ENCODE measurements around the gene GRK5. TPM values are rescaled to one million over a fixed set of nuclear protein-coding genes. Genes with fewer than 3 reads are reported as not detected.

GRK5 gene
- total RNA-seq, 1 experiment from 2014 or later: 2.3 TPM

- peaks cover 26% of the 10 kb centered on the region for H3K4me1 Mint-ChIP-seq
- ATAC-seq (no peak), DNase-seq (ENCODE audit: low spot score) (no peak)
- no peak overlapping the region for H3K4me3 Mint-ChIP-seq
- no peak for TF ChIP-seq ZNF423 (CRISPR knock-in tag; IDR thresholded peaks at IDR 0.05)
- TF ChIP-seq SP1 (CRISPR knock-in tag; conservative IDR thresholded peaks at IDR 0.05): no peak
- TF ChIP-seq, protein P1, sequence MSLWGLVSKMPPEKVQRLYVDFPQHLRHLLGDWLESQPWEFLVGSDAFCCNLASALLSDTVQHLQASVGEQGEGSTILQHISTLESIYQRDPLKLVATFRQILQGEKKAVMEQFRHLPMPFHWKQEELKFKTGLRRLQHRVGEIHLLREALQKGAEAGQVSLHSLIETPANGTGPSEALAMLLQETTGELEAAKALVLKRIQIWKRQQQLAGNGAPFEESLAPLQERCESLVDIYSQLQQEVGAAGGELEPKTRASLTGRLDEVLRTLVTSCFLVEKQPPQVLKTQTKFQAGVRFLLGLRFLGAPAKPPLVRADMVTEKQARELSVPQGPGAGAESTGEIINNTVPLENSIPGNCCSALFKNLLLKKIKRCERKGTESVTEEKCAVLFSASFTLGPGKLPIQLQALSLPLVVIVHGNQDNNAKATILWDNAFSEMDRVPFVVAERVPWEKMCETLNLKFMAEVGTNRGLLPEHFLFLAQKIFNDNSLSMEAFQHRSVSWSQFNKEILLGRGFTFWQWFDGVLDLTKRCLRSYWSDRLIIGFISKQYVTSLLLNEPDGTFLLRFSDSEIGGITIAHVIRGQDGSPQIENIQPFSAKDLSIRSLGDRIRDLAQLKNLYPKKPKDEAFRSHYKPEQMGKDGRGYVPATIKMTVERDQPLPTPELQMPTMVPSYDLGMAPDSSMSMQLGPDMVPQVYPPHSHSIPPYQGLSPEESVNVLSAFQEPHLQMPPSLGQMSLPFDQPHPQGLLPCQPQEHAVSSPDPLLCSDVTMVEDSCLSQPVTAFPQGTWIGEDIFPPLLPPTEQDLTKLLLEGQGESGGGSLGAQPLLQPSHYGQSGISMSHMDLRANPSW (CRISPR knock-in tag; conservative IDR thresholded peaks at IDR 0.05; ENCODE audit: low read depth): no peak
- TF ChIP-seq ATF3 (CRISPR knock-in tag; conservative IDR thresholded peaks at IDR 0.05): no peak
- TF ChIP-seq, protein P2, sequence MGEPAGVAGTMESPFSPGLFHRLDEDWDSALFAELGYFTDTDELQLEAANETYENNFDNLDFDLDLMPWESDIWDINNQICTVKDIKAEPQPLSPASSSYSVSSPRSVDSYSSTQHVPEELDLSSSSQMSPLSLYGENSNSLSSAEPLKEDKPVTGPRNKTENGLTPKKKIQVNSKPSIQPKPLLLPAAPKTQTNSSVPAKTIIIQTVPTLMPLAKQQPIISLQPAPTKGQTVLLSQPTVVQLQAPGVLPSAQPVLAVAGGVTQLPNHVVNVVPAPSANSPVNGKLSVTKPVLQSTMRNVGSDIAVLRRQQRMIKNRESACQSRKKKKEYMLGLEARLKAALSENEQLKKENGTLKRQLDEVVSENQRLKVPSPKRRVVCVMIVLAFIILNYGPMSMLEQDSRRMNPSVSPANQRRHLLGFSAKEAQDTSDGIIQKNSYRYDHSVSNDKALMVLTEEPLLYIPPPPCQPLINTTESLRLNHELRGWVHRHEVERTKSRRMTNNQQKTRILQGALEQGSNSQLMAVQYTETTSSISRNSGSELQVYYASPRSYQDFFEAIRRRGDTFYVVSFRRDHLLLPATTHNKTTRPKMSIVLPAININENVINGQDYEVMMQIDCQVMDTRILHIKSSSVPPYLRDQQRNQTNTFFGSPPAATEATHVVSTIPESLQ (CRISPR knock-in tag; IDR thresholded peaks at IDR 0.05): no peak
- no peak for TF ChIP-seq CREB1 (CRISPR knock-in tag; IDR thresholded peaks at IDR 0.05)
- no peak for TF ChIP-seq PRDM15 (CRISPR knock-in tag; IDR thresholded peaks at IDR 0.05)
- TF ChIP-seq SMAD3 (CRISPR knock-in tag; IDR thresholded peaks at IDR 0.05; ENCODE audit: borderline replicate concordance): no peak
- no peak overlapping the region for H3K27ac Mint-ChIP-seq
- POLR2A ChIA-PET: no interaction called here
- H3K27me3 Mint-ChIP-seq (ENCODE audit: low read depth): no peaks in the 10 kb centered on the region
- H3K36me3 Mint-ChIP-seq: no peaks in the 10 kb centered on the region
- CTCF ChIA-PET: no interaction called here
- H3K9me3 Mint-ChIP-seq: no peaks in the 10 kb centered on the region
Measured at GRCh38 chr10:119219871-119220270, 12.5 kb downstream of the GRK5 start.

- CTCF ChIA-PET: interaction anchor here (0.7 to 2.7 kb wide), 4 partner anchors 14 to 224 kb away, joined by 3 to 21 read pairs (median 4); partner anchors contain the start of gene GRK5
- TF ChIP-seq SMAD3 (CRISPR knock-in tag; IDR thresholded peaks at IDR 0.05; ENCODE audit: borderline replicate concordance) (no peak), TCF7 (CRISPR knock-in tag; IDR thresholded peaks at IDR 0.05; ENCODE audit: low read depth) (no peak), PREB (CRISPR knock-in tag; IDR thresholded peaks at IDR 0.05; ENCODE audit: borderline replicate concordance) (no peak), GABPB1 (CRISPR knock-in tag; IDR thresholded peaks at IDR 0.05) (no peak), SMAD4 (CRISPR knock-in tag; IDR thresholded peaks at IDR 0.05) (no peak), ZNF512 (CRISPR knock-in tag; IDR thresholded peaks at IDR 0.05; ENCODE audit: borderline replicate concordance) (no peak), CTCF (IDR thresholded peaks at IDR 0.05) (no peak), OVOL2 (CRISPR knock-in tag; IDR thresholded peaks at IDR 0.05; ENCODE audit: borderline replicate concordance) (no peak), ZNF317 (CRISPR knock-in tag; IDR thresholded peaks at IDR 0.05; ENCODE audit: borderline replicate concordance, low read depth) (no peak), KAT7 (CRISPR knock-in tag; IDR thresholded peaks at IDR 0.05; ENCODE audit: borderline replicate concordance) (no peak), TEAD4 (CRISPR knock-in tag; IDR thresholded peaks at IDR 0.05) (no peak)
- TF ChIP-seq, protein P3, sequence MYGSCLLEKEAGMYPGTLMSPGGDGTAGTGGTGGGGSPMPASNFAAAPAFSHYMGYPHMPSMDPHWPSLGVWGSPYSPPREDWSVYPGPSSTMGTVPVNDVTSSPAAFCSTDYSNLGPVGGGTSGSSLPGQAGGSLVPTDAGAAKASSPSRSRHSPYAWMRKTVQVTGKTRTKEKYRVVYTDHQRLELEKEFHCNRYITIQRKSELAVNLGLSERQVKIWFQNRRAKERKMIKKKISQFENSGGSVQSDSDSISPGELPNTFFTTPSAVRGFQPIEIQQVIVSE (CRISPR knock-in tag; IDR thresholded peaks at IDR 0.05; ENCODE audit: borderline replicate concordance): no peak
Measured at GRCh38 chr10:119221201-119221600, 13.8 kb downstream of the GRK5 start.

More at GRCh38 chr10:119221201-119221600, 13.8 kb downstream of the GRK5 start:
- no peak overlapping the region for H3K27ac Mint-ChIP-seq
- no peaks in the 10 kb centered on the region for H3K9me3 Mint-ChIP-seq
- ATAC-seq: no peak
- no peak for DNase-seq (ENCODE audit: low spot score)
- peaks cover 26% of the 10 kb centered on the region for H3K4me1 Mint-ChIP-seq
- POLR2A ChIA-PET: no interaction called here
- H3K27me3 Mint-ChIP-seq (ENCODE audit: low read depth): no peaks in the 10 kb centered on the region
- no peak overlapping the region for H3K4me3 Mint-ChIP-seq
- no peaks in the 10 kb centered on the region for H3K36me3 Mint-ChIP-seq
